ENCODE results near the gene EPS8L3.

The EPS8L3 gene

DNA sequence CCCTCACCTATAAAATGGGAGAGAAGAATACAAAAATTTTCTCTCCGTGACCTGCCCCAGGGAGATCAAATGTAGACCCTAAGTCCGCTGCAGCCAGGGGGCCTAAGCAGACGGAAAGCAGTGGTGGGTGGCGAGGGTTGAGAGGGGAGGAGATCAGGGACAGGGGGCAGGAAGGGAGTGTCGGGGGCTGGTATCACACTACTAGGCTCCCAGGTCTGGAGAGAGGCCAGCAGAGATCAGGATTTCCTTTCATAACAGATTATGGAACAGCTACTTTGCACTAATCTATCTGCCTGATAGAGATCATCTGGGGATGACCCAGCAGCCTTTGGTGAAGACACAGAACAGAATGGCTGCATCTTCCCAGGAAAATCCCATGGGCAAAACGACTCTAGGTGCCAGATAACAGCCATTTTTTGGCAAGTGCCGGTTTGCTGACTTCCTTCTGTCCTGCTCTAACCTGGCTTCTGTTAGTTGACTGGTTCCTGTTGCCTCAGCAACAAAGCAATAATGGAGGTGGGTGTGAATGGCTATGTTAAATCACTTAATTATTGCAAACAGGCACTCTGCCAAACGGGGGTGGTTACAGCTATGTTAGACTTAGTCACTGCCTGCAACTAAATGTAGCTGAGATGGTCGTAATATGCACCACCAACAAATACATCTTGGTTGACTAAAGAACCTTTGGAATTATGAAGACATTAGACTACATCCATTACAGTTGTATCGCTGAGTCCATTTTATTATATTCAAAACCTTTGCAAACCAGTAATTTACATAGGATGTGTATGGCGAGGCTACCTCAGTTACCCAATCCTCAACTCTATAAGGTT is 30.0 kb upstream of the EPS8L3 start:
- DNase-seq (ENCODE audit: low spot score), result peak; percentile 47

GRCh38 chr1:109793089-109793485 is 29.4 kb upstream of the EPS8L3 start:
- no peak for DNase-seq (ENCODE audit: low spot score)

GRCh38 chr1:109792056-109792831 is 28.5 kb upstream of the EPS8L3 start:
- peak; percentile 80 for DNase-seq (ENCODE audit: low spot score)

DNA sequence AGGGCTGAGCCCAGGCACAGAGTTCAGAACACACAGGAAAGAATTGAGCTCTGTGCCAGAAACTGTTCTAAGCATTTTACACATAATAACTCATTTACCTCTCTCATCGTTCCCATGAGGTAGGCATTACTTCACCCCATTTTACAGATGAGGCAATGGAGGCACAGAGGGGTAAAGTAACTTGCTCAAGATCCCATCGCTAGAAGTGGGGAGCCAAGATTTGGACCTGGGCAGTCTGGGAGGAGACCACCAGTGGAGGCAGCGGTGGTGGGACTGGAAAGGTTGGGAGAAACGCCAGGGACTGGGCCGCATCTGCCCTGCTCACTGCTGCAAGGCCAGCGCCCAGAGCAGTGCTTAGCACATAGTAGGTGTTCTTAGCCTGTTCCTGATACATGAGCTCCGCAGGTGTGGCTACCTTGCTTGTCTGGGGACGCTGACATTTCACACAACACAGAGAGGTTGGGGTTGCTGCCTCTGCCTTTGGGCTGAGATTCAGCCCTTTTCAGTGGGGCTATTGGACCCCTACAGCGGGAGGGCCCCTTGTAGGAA is 27.8 kb upstream of the EPS8L3 start:
- DNase-seq (ENCODE audit: low spot score), result no peak

- DNase-seq (ENCODE audit: low spot score), result peak; percentile 87
Measured at GRCh38 chr1:109790735-109791494, 27.2 kb upstream of the EPS8L3 start.

DNA sequence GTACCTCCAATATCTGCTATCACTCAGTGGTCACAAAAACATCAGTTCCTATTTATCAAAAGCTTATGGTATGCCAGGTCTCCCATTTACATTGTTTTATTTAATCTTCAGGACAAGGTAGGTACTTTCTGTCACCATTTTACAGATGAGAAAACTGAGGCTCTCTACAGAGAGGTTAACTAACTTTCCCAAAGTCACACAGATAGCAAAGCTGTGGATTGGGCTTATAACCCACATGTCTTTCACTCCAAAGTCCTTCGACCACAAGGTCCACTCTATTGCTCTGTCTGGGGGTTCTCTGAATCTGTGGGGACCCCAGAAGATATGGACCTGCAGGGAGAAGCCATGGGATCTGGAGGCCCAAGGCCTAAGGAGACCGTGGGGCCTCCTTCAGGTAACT is 26.6 kb upstream of the EPS8L3 start:
- DNase-seq (ENCODE audit: low spot score), result no peak

GRCh38 chr1:109789551-109790180 is 25.9 kb upstream of the EPS8L3 start:
- DNase-seq (ENCODE audit: low spot score), result no peak

DNA sequence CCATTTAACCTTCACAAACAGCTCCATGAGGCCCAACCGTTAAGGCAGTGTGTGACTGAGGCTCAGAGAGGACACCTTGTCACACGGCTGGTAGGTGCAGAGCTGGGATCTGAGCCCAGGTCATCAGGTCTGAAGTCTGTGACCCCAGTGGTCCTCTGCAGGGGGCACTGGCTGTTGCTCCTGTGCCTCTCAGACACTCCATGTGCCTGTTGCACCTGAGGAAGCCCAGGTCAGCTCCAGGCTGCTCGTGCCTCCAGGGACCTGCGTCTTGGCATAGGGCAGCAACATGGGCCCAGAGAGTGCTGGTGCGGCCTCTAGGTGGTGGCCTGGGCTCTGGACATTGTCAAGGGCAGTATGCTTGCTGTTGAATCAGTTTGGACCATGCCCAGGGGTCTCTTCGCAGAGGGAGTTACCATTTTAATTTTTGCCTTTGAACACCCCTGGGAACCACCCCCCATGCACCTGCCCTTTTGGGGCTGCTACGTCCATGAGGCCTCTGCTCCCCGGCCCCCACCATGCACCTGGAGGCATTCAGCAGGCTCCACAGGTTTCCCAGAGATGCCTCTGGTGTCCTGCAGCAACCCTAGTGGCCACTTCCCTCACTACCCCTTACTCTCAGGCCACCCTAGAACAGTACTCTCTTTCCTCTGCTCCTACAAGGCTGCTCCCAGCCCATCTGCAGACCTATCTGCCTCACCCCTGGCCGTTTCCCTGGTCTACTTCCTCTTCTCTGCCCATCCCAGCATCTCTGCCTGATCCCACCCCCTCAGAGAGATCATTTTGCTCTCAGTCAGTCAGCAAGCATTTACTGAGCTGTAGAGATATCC is 25.2 kb upstream of the EPS8L3 start:
- no peak for DNase-seq (ENCODE audit: low spot score)

- DNase-seq (ENCODE audit: low spot score), result no peak
Measured at GRCh38 chr1:109787845-109788601, 24.3 kb upstream of the EPS8L3 start.

DNA sequence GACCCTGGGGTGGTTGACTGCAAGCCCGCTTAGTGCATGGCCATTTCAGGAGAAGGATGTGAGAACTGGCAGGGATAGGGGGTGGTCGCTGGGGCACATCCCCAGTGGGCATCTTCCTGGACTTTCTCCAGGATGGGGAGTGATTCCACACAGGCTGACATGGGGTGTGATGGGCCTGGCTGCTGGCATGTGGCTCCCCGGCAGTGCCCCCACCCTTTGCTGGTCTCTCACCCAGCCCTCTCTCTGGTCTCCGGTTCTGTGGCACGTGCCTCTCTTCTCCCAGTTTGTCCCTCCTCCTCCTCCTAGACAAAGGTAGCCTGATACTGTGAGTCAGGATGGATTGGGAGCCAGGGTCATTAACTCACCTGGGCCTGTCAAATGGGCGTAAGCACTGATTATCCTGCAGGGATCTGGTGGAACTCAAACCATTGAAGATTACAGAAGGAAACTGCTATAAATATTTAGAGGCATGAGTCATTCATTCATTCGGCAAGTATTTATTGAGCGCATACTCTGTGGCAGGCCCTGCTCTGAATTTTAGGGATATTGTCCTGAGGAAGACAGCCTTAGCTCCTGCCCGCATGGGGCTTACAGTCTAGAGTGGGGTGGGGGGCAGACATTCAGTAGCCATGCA is 23.6 kb upstream of the EPS8L3 start:
- DNase-seq (ENCODE audit: low spot score), result no peak

DNA sequence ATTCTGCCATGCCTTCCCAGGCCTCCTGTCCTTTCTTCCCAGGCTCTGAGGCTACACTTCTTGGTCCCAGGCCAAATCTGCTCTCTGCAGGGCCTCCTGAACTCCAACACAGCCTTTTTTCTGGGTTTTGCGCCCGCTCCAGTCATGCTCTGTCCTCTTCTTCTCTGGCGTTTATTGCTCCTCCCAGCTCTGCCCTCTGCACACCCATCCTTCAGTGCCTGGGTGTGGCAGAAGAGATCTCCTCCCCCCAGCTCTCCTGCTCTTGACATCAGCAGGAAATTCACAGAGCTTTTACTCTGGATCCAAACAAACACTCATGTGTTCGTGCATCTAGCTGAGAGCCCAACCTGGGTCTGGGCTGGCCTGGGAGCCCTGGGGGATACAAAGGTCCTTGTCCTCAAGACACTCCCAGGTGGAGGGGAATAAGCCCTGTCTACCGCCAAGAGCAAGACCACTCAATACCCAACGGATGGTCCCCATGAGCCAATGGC is 22.9 kb upstream of the EPS8L3 start:
- DNase-seq (ENCODE audit: low spot score), result no peak

- no peak for DNase-seq (ENCODE audit: low spot score)
Measured at GRCh38 chr1:109786112-109786480, 22.4 kb upstream of the EPS8L3 start.

GRCh38 chr1:109785446-109786111 is 21.9 kb upstream of the EPS8L3 start:
- no peak for DNase-seq (ENCODE audit: low spot score)

DNA sequence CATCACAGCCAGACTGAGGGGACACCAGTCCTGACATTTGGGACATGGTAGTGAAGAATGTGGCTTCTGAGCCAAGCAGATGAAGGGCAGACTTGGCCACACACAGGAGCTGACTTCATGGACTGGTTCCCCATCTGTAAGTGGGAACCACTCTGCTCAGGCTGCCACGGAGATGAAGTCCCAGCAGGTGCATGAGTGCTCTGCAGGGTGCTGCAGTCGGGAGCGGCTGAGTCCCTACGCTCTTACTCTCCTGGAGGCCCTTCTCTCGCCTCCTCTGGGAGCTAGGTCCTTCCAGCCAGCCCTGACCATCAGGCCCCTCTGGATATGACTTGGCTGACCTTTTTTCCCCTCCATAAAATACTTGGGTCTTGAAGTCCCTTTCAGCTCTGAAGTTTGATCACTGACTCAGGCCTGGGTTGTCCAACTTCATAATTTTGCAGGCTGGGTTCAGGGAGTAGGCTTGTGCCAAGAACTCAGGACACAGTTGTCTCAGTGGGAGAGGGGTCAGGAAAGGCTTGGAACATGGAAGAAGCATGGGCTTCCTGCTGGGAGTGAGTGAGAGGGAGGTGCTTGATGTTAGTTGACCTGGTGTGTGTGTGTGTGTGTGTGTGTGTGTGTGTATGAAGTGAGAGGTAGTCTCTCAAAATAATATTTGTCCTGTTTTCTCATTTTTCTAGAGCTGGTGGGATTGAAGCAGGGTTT is 21.0 kb upstream of the EPS8L3 start:
- DNase-seq (ENCODE audit: low spot score), result no peak

- DNase-seq (ENCODE audit: low spot score), result peak; percentile 51
Measured at GRCh38 chr1:109783436-109783835, 19.7 kb upstream of the EPS8L3 start.

GRCh38 chr1:109782927-109783326 is 19.2 kb upstream of the EPS8L3 start:
- DNase-seq (ENCODE audit: low spot score), result no peak

GRCh38 chr1:109782514-109782913 is 18.8 kb upstream of the EPS8L3 start:
- no peak for DNase-seq (ENCODE audit: low spot score)

DNA sequence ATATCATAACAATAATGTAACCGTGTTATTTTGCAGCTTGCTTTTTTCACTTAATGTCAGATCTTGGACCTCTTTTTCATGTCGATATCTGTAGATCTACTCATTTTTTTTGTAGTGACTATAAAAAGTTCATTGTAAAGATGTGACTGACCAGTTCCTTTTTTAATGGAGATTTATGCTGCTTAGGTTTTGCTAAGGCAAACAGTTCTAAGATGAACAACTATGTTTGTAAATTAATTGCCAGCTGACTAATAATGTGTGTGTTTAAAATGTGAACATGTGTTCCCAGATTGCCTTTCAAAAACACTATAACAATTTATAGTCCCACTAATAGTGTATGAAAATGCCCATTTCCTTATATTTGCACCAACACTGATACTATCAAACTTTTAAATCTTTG is 18.1 kb upstream of the EPS8L3 start:
- no peak for DNase-seq (ENCODE audit: low spot score)
